ENCODE results near the gene TNPO1. TPM values are rescaled to one million over a fixed set of nuclear protein-coding genes. Genes with fewer than 3 reads are reported as not detected.

TNPO1 gene
- total and polyA plus RNA-seq, 2 of the 8 experiments (the other 6 are each of a cell fraction or from before 2014, with no cell fraction given) = 38.5 to 211 TPM

- TF ChIP-seq E2F6 (IDR thresholded peaks at IDR 0.05) (no peak), POLR2AphosphoS5 (IDR thresholded peaks at IDR 0.05; ENCODE audit: low read depth, low read length) (no peak), ZNF274 (IDR thresholded peaks at IDR 0.05; ENCODE audit: borderline replicate concordance, extremely low read depth, low read length) (no peak)
- TF ChIP-seq, protein P1, sequence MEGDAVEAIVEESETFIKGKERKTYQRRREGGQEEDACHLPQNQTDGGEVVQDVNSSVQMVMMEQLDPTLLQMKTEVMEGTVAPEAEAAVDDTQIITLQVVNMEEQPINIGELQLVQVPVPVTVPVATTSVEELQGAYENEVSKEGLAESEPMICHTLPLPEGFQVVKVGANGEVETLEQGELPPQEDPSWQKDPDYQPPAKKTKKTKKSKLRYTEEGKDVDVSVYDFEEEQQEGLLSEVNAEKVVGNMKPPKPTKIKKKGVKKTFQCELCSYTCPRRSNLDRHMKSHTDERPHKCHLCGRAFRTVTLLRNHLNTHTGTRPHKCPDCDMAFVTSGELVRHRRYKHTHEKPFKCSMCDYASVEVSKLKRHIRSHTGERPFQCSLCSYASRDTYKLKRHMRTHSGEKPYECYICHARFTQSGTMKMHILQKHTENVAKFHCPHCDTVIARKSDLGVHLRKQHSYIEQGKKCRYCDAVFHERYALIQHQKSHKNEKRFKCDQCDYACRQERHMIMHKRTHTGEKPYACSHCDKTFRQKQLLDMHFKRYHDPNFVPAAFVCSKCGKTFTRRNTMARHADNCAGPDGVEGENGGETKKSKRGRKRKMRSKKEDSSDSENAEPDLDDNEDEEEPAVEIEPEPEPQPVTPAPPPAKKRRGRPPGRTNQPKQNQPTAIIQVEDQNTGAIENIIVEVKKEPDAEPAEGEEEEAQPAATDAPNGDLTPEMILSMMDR (IDR thresholded peaks at IDR 0.05; ENCODE audit: control extremely low read depth in 1 of 3, insufficient read depth in 1 of 3, low read depth in 1 of 3, low read length in 3 of 3) = no peak
Observed at GRCh38 chr5:72906806-72907205, 90.3 kb downstream of the TNPO1 start (continued).

Measured in H1 (cell line).